Ishikawa (cell line): ENCODE data around the gene OR5H2.

Source experiments
- CEBPB ChIP-seq: IDR thresholded peaks from 2 replicates; pipeline ENCODE4 v1.6.1; 2012
- CREB1 ChIP-seq: IDR thresholded peaks from 2 replicates; pipeline ENCODE4 v1.6.1; 2012; ENCODE audit warnings: low read depth
- EGR1 ChIP-seq: IDR thresholded peaks from 2 replicates; pipeline ENCODE4 v1.6.1; 2012
- FOXM1 ChIP-seq: IDR thresholded peaks from 2 replicates; pipeline ENCODE4 v1.6.1; 2012; ENCODE audit warnings: low read depth, borderline replicate concordance
- TAF1 ChIP-seq: IDR thresholded peaks from 2 replicates; pipeline ENCODE4 v1.6.1; 2012; ENCODE audit warnings: low read depth, mild to moderate bottlenecking
- TF ChIP-seq, protein P1 (sequence below): IDR thresholded peaks from 2 replicates; pipeline ENCODE4 v1.6.1; 2012; ENCODE audit warnings: low read depth, mild to moderate bottlenecking

DNA sequence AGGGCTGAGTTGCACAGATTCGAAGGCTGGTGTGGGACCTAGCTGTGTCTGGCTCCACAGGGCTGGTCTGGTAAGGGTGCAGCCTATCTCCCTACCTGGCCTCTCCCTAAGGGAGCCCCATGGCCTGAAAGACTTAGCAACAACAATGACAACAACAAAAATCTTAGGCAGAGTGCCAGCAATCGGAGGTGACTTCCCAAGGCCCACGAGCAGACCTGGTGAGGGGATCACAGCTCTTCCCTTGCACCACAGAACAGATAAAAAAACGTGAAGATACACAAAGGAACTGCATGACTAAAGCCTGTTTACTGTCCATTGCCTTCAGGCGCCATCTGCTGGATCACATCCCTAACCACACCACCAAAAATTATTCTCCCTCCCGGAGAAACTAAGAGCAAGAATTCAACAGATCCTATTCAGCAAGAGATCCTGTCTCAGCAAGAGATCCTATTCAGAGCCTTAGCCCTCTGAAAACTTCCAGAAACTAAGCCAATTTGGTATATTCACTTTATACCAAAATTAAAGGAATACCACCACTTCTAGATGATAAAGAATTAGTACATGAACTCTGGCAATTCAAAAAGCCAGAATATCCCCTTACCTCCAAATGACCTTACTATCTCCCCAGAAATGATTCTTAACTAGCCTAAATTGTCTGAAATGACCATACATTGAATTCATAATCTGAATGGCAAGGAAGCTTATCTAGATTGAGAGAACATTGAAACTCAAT is 47.3 kb downstream of the OR5H2 start:
- TF ChIP-seq CREB1 (no peak), CEBPB (no peak), TAF1 (no peak), FOXM1 (no peak), EGR1 (no peak)
- TF ChIP-seq, protein P1, sequence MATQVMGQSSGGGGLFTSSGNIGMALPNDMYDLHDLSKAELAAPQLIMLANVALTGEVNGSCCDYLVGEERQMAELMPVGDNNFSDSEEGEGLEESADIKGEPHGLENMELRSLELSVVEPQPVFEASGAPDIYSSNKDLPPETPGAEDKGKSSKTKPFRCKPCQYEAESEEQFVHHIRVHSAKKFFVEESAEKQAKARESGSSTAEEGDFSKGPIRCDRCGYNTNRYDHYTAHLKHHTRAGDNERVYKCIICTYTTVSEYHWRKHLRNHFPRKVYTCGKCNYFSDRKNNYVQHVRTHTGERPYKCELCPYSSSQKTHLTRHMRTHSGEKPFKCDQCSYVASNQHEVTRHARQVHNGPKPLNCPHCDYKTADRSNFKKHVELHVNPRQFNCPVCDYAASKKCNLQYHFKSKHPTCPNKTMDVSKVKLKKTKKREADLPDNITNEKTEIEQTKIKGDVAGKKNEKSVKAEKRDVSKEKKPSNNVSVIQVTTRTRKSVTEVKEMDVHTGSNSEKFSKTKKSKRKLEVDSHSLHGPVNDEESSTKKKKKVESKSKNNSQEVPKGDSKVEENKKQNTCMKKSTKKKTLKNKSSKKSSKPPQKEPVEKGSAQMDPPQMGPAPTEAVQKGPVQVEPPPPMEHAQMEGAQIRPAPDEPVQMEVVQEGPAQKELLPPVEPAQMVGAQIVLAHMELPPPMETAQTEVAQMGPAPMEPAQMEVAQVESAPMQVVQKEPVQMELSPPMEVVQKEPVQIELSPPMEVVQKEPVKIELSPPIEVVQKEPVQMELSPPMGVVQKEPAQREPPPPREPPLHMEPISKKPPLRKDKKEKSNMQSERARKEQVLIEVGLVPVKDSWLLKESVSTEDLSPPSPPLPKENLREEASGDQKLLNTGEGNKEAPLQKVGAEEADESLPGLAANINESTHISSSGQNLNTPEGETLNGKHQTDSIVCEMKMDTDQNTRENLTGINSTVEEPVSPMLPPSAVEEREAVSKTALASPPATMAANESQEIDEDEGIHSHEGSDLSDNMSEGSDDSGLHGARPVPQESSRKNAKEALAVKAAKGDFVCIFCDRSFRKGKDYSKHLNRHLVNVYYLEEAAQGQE: no peak
